HG03135 (cell line): Measurements from ENCODE around the gene GPRC5C.
"Not testable (repeated sequence)": the region's sequence is repeated elsewhere in the genome, so short reads cannot be mapped to it uniquely, and the experiment has no call there.

ENCODE experiments used
- ATAC-seq: cut with Tn5 transposase; IDR thresholded peaks from one replicate; pipeline ENCODE4 v1.9.1; 2021; ENCODE audit warnings: mild to moderate bottlenecking, moderate library complexity; ENCODE audit not compliant: unreplicated experiment

GPRC5C gene

DNA sequence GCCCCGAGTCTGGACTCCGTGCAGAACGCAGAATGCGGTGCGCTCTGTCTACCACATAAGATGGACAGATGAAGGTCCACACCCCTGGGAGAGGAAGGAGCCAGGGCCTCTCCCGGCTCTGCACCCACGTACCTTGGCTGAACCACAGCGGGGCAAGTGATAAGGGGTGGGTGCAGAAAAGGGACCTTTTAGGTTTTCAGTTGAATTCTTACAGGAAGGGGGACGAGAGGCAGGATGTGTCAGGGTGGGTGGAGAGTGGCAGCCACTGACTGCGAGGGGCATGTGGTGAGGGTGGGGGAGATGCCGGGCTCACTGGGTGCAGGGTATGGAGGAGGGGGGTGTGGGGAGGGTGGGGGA, 34.9 kb downstream of the GPRC5C start:
- ATAC-seq, result no peak

DNA sequence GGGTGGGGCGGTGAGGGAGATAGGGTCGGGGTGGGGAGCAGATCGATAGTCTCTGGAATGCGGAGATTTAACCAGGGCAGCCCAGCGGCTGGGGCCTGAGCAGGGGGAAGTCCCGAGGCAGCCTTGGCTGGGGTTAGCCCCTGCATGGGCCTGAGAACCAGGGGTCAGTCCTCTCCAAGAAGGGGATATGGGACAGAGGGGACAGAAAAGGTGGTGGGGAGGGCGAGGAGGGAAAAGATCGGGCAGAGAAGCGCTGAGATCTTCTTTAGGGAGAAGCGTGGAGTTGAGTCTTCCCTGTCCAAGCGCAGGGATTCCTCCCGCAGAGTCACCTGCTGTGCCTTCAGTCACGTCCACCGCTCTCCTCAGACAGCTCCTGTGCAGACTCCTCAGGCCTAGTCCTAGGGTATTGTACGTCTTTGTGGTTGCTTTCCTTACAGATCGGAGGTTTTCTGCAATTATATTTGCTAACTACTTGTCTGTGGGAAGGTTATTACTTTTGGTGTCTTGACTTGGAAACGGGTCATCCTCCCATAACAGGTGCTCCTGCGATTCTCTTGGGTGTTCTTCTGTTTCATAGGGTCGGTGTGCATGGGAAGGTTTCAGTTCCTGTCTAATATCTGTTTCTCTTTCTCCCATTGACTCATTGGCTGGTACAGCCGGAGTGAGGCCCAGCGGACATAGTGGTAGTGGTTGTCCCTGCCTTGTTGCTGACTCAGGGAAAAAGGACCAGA, 35.5 kb downstream of the GPRC5C start:
- ATAC-seq, result peak; percentile 59

DNA sequence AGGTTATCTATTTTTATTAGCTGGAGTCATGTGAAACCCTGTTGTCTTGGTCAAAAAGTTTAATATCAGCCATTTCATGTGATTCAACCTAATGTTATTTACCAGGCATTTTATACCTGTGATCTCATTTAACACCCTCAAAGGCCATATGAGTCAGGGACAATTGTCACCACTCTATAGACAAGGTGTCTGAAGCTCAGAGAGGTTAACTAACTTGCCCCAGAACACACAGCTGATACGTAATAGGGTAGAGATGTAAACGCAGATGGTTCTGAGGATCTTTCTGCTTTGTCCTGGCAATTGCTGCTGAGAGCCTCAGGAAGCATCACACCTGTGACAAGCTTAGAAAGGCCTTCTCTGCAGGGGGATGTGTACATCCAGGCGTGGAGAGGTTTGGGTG, 39.5 kb downstream of the GPRC5C start:
- ATAC-seq, result no peak

DNA sequence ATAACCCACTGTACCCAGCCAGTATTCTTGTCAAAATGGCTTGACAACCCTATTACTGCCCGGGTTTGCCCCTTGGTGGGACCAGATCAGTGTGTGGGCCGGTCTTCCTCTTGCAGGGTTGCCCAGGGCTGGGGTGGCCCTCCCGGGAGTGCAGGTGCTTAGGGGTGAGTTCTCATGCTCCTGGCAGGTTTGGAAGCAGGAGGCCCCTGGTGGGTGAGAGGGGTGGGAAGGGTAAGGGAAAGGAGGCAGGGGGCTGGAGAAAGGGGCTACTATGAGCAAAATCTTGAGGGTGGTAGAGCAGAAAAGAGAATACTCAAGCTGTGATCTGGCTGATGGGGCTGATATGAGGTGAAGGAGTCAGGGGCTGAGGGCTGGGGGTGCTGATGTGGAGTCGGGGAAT, 41.0 kb downstream of the GPRC5C start:
- ATAC-seq, result no peak

DNA sequence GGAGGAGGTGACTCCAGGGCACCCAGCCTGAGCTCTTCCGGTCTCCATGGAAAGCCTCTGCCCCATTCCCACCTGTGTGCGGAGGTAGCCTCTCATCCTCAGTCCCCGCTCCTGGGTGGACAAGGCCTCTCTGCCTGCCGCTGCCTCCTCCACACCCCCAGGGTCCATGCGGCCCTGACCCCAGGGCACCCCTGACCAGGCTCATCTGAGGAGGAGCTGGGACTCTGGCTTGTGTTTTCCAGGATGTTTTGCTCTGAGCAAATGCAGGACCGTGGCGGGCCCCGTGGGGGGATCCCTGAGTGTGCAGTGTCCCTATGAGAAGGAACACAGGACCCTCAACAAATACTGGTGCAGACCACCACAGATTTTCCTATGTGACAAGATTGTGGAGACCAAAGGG, 41.4 kb downstream of the GPRC5C start:
- ATAC-seq, result no peak

DNA sequence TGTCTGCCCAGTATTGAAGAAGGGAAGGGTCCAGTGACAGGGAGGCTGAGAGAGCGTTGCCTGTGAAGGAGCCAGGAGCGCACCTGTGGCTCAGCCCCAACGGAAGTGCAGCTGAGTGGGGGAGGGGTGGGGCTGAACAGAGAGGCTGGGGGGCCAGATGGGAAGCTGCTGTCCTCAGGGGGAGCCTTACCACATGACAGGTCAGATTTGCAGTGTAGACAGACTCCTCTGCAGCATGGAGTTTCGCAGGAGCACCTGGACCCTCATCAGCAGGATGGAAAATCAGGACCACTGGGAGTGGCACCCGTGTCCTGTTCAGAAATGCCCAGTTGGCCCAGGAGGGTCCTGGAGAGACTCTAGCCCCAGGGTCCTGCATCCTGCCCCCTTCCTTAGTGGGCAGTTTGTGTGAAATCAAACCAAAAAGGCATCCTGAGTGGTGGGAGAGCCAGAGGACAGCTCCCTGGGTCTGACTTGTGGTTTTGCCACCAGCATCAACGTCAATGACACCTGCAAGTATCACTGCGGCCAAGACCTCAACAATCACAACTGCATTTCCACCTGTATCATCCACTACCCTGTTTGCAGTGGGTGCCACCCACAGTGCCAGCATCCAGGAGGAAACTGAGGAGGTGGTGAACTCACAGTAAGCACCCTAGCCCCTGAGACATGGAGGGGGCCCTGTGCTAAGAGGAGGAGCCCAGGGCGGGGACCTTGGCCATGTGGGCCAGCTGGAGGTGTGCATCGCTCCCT, 42.3 kb downstream of the GPRC5C start:
- no peak for ATAC-seq

DNA sequence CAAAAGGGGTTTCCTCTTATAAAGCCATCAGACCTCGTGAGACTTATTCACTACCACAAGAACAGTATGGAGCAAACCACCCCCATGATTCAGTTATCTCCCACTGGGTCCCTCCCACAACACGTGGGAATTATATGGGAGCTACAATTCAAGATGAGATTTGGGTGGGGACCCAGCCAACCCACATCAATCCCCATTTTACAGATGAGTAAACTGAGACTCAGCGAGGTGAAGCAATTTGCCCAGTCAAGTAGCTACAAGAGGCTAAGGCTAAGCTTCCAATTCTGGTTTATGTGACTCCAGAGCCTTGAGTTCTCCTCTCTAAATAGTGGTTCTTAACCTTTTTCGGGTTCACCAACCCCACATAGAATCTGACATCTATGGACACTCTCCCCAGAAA, 43.3 kb downstream of the GPRC5C start:
- ATAC-seq, result no peak

DNA sequence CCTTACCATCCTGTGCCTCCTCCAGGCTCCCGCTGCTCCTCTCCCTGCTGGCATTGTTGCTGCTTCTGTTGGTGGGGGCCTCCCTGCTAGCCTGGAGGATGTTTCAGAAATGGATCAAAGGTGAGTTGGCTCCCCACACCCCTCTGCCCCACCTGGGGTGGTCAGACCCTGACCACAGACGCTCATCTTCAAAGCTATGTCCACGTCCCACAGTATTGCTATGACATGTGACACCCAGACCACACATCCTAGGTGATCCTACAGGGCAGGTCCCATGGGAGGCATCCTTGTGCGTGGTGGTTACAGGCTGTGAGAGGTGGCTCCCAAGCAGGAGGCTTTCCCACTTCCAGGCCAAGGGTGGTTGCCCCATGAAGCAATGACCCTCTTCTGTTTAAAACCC, 45.5 kb downstream of the GPRC5C start:
- ATAC-seq, result no peak

DNA sequence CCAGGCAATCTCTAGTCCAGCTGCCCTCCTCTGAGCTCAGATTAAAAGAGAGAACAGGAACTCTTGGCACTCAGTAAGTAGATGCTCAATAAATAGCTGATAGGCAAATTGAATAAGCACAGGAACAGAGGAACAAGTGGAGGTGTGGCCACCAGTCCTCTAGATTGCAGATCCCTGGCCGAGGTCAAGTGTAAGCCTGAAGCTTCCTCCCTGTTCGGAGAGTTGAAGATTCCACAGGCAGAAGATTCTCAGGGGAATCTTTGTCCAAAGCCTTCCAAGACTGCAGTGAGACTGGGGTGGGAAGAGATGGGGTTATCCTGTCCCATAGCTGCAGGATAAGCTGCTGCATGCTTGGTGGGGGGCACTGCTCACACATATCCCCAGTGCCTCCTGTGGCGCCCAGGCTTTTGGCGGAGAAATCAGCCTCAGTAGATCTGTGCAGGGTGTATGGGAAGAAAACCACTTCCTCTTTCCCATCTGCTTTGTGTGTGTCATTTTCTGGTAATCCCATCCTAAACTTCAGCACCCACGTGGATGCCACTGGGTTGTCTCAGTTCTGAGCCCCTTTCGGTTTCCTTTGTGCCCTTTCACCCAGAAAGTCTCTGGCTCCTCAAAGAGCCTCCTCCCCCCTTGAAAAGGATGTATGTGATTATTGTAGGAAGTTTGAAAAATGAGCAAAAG, 46.7 kb downstream of the GPRC5C start:
- ATAC-seq, result no peak

DNA sequence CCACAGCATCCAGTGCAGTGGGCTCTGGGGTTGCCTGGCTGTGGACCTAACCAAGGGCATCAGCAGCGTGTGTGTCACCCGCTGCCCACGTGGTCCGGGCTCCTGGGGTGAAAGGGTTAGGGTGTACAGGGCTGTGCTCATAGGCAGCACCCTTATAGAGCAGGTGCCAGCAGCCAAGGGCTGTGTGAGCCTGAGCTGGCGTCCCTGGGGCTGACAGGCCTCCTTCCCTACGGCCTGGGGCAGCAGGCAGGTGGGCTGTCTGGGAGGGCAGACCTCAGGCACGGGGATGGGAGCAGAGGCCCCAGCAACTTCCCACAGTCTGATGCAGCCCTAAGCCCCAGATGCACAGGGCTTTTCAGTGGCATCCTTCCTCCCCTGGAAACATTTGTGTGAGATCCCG, 48.4 kb downstream of the GPRC5C start:
- ATAC-seq, result no peak

DNA sequence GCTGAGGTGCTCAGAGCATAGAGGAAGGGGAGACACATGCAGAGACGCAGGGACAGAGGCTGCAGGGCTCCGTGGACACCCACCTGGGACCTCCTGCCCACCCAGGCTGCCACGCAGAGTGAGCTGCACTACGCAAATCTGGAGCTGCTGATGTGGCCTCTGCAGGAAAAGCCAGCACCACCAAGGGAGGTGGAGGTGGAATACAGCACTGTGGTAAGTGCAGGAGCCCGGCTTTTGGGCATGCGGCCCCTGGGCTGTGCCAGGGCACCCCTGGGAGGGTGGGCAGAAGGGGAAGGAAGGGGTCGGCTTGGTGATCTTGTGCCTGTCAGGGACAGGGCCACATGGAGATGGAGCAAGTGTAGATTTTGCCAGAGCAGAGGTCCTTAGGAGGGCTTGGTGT, 49.7 kb downstream of the GPRC5C start:
- ATAC-seq, result no peak

DNA sequence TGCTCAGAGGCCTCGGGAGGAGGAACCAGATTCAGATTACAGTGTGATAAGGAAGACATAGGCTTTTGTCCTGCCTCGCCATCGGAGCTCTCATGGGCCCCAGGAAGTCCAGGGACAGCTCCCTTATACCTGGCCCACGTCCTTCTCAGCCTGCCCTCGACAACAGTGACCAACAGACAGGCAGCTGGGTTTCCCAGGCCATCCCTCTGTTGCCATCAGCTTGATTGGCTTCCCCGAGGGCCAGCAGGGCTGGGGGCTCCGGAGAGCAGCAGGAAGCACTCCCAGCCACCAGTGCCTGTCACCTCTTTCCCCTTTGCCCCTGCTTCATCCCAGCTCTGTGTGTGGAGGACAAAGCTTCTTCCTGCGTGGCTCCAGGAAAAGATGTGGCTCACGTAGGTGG, 52.2 kb downstream of the GPRC5C start:
- ATAC-seq, result no peak

DNA sequence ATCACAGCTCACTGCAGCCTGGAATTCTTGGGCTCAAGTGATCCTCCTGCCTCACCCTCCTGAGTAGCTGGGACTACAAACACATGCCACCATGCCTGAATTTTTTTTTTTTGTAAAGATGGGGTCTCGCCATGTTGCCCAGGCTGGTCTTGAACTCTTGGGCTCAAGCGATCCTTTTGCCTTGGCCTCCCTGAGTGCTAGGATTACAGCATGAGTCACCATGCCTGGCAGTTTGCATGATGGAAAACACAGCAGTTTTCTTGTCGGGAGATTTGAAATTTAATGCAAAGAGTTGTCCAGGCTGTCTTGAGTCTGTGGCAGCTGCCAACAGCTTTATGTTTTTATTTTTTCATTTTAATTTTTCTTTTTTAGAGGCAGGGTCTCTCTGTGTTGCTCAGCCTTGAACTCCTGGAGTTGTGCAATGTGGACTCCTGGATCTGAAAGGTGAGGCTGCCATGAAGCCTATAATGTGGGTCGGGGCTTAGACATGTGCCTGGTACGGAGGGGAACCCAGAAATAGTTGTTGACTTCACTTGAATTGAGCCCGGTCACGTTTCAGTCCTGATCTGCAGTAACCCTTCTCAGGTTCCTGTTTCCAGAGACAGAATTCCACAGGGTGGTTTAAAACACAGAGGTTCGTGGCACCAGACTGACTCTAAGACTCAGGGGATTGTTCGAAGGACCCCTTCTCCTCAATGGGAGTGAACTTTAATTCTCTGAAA, 53.3 kb downstream of the GPRC5C start:
- no peak for ATAC-seq

DNA sequence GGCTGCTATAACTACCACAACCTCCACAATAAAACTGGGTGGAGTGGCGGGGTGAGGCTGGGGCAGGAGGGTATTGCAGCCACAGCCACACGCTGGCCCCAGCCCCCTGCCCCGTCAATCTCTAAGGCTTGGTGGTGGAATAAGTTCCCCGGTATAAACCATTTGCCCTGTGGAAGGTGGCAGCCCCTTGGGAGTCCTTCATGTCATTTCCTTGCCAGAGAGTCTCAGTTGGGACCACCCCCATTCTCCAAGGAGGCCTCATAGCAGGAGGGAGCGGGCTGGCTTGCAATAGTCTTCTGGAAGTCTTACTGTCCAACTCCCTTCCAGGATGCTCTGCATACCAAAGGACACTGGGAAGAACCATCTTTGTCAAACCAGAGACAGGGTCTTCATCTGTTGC, 54.0 kb downstream of the GPRC5C start:
- no peak for ATAC-seq

DNA sequence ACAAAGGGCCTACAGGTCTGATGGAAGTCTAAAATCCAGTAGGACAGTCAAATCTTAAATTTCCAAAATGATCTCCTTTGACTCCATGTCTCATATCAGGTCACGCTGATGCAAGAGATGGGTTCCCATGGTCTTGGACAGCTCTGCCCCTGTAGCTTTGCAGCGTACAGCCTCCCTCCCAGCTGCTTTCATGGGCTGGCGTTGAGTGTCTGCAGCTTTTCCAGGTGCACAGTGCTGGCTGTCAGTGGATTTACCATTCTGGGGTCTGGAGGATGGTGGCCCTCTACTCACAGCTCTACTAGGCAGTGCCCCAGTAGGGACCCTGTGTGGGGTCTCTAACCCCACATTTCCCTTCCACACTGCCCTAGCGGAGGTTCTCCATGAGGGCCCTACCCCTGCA, 56.4 kb downstream of the GPRC5C start:
- ATAC-seq, result not testable (repeated sequence)

DNA sequence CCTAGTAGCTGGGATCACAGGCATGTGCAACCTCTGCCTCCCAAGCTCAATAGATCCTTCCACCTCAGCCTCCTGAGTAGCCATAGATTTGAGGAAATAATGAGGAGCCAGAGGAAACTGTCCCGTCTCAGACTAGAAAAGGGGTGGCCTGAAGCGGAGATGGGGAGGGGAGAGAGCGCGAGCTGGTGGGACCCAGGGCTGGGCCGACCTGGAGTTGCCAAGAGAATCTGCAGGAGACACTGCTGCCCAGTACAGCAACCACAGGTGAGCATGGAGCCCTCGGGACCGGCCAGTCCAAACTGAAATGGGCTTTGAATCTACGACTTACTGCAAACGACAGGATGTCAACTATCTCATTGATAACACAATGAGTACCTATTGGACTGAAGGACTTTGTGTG, 58.8 kb downstream of the GPRC5C start:
- no peak for ATAC-seq

DNA sequence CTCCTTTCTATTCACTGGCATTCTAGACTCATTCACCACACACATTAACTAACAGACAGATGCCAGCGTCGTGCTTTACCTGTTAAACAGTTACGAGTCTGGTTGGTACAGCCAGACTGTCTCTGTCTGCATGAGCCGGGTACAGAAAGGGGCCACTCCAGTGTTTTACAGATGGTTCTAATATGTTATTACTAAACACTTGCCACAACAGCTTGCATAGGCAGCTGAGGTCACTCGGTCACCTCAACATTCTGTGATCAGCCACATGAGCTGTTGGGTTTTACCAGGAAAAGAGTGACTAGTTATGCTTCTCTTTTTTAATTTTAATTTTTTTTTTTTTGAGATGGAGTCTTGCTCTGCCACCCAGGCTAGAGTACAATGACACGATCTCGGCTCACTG, 59.7 kb downstream of the GPRC5C start:
- ATAC-seq, result no peak

DNA sequence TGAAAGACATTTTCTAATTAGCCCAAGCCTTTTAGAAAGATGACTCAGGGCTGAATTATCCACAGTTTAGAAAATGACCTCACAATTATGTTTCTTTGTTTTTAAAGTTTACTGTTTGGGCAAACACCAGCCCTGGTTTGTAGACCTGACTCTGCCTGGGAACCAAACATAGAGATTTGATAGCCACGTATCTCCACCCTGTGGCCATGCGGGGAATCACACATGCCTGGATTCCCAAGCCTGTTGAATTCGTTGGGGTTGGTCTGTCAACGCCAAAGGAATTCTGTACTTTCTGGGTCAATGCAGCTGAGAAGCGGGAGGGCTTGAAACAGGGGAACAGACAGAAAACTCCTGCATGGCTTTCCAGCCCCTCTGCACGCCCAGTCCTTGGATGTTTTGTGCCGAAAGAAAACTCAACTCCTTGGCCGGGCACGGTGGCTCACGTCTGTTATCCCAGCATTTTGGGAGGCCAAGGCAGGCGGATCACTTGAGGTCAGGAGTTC, 61.5 kb downstream of the GPRC5C start:
- no peak for ATAC-seq
